ENCODE data around the gene DTX3L.
A peak's percentile ranks its signal among the peaks of the same experiment; 100 is the strongest.

DTX3L gene

DNA sequence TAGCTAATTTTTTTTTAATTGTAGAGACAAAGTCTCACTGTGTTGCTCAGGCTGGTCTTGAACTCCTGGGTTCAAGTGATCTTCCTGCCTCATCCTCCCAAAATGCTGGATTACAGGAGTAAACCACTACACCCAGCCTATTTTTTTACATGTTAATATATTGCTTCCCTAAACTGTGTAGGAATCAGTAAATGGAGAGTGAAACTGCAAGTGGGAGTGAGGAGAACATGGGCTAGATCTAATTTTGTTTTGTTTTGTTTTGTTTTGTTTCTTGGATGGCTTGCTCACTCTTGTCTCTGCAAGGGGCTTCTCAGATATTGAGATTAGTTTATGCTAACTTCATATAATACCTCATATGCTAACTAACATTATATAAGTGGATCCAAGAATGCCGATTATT is 44.8 kb downstream of the DTX3L start:
- no peak for DNase-seq

GRCh38 chr3:122609798-122610559 is 45.8 kb downstream of the DTX3L start:
- peak; percentile 33 for DNase-seq

GRCh38 chr3:122612696-122613095 is 48.6 kb downstream of the DTX3L start:
- no peak for DNase-seq

GRCh38 chr3:122615303-122615702 is 51.2 kb downstream of the DTX3L start:
- no peak for DNase-seq

- DNase-seq, result no peak
These were observed 54.5 kb downstream of the DTX3L start for GRCh38 chr3:122618614-122619013.

DNA sequence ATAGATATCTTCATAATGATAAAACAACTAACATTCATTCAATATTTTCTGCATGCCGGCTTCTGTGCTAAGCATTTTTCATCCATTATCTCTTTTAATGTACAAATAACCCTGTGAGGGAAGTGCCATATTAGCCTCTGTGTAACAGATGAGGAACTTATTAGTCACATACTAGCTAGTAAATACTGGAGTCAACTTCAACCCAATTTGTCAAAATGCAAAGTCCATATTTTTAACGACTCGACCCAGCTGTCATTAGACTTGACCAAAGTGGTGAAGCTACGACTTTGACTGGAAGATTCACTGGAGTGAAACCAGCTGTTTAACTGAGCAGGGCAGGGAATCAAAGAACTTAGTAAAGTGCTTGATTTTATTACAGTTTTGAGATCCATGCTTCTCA is 54.9 kb downstream of the DTX3L start:
- DNase-seq, result no peak

- DNase-seq, result no peak
These were observed 56.3 kb downstream of the DTX3L start for GRCh38 chr3:122620399-122620798.

- DNase-seq, result no peak
These were observed 57.0 kb downstream of the DTX3L start for GRCh38 chr3:122621112-122621511.

- DNase-seq, result no peak
These were observed 59.1 kb downstream of the DTX3L start for GRCh38 chr3:122623031-122623829.
